Measurements from ENCODE around the gene CISD3.

CISD3 gene

GRCh38 chr17:38746004-38746848 is 16.1 kb downstream of the CISD3 start:
- DNase-seq = no peak

DNA sequence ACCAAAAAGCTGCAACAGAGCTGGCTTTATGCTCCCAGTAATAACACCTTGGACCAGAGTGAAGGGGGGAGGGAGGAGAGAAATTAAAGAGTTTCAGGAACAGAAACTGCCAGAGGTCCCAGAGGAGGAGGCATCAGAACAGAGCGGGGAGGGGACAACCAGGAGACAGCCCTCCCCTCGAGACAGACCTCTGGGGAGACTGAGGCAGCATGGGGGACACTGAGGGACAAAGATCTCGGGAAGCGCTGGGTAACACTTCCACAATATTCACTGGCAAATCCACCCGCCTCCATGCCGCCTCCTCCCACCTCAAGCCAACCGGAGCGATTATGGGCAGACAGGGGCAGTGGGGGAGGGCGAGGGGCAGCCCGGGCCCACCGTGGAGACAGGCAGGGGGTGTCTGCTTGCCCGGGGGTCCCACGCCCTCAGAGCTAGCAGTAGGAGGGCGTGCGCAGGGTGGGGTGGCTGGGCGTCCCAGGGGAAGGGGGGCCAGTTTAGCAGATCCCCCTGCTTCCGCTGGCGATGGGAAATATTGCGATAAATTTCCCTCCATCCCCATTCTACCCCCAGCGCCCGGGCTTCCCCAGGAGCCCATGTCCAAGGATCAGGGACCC is 16.8 kb downstream of the CISD3 start:
- peak; percentile 15 for DNase-seq

- no peak for DNase-seq
Observed at GRCh38 chr17:38747463-38748148, 17.5 kb downstream of the CISD3 start.

DNA sequence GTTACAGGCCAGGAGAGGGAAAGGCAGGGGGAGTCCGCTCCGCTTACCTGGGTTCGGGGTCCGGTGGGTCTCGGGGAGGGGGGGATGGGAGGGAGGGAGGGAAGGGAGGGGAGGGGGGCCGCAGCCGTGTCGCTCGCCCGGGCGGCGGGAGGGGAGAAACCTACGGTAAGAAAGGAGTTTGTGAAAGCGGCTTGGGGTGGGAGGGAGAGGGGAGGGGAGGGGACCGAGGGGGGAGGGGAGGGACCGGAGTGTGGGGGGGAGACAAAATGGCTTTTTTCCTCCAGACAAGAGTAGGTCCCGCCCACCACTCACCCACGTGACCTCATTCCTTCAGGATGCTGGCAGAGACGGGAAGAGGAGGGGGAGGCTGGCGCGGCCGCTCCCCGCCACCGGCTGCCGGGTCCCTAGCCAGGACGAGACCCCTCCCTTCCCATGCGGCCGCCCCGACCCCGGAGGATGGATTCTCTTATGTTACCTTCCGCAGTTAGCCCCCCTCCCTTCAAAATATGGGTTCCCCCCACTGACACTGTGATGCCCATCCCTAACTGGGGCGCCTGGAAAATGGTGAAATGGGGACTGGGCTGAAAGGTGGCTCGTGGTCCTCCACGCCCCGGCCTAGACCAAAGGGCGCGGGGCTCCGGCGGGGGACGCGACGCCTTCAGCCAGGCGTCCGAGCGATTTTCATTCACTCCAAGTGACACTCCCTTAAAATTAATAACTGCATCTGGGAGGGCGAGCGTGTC is 18.2 kb downstream of the CISD3 start, which contains the start of gene PCGF2:
Gene PCGF2, minus strand, starts transcription at position 188 of the 743 bp plus-strand sequence. CDS start 7,934 bp downstream, outside the sequence.
- DNase-seq = peak; percentile 85

DNA sequence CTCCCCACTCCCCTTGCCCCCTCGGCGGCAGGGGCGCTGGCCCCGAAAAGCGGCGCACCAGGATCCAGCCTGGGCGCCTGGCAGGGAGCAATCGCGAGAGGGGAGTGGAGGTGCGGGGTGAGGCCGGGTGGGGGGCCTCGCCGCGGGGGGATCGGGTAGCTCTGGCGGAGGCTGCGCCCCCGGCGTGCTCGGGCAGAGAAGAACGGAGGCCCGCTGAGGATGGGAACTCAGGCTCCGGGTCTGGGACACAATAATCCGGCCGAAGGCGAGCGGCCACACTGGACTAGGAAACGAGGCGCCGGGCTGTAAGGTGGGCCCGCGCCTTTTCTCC is 18.7 kb downstream of the CISD3 start:
- no peak for DNase-seq

DNA sequence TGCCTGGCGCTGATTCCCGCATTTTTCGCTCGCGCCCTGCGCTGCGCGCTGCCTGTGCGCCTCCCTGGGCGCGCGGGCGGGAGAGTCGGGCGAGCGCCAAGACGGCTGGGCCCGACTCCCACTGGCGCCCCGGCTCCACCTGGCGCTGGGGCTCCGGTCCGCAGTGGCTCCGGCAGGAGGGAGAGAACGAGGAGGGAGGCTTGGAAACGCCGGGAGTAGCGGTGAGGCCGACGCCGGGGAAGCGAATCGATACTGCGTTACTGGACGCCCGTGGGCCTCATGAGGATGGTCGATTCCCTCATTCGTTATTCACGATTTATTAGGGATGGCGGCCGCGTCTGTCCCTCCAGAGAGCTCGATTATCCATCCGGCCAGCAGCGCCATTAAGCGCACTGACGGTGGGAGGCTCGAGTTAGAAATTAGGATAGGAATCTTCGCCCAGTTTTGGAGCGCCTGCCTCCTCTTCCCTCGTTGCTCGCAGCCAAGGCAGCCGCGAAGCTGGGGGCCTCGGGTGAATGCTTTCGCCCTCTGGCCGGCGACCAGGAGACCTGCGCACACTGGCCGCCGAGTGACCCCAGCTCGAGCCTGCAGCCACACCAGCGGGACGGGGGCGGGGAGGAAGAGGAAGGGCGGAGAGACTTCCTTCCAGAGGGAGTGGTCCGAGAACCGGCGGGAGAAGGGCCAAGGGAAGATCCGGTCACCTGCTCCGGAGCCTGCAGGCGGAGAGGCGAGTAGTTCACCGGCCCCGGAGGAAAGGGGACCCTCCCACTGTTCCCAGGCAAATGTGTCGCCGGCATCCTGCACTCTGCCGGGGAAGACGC is 19.3 kb downstream of the CISD3 start:
- DNase-seq = peak; percentile 77

GRCh38 chr17:38750044-38750311 is 19.8 kb downstream of the CISD3 start:
- no peak for DNase-seq

GRCh38 chr17:38750312-38751121 is 20.4 kb downstream of the CISD3 start:
- DNase-seq = peak; percentile 67

GRCh38 chr17:38751144-38751807 is 21.1 kb downstream of the CISD3 start:
- DNase-seq = peak; percentile 84

DNA sequence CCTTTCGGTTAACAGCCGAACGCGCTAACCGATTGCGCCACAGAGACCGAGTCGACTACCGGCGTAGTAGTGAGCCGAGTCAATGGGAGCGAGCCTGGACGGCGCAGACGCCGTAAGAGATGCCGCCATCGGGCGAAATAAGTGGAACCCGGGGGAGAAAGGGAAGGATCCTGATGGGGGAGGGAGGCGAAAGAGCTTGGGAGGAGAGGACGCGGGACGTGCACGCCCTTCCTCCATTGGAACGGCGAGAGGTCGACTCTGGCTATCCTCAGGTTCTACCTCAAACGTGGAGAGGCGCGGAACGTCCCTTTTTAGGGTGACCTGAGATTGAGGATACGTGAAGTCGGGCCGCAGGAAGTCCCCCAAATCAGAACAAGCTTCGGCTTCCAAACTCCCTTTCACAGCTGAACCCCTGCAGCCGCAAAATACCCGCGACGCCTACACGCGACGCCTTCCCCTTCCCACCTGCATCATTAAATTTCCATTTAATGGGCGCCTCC is 21.7 kb downstream of the CISD3 start:
- DNase-seq = peak; percentile 84

DNA sequence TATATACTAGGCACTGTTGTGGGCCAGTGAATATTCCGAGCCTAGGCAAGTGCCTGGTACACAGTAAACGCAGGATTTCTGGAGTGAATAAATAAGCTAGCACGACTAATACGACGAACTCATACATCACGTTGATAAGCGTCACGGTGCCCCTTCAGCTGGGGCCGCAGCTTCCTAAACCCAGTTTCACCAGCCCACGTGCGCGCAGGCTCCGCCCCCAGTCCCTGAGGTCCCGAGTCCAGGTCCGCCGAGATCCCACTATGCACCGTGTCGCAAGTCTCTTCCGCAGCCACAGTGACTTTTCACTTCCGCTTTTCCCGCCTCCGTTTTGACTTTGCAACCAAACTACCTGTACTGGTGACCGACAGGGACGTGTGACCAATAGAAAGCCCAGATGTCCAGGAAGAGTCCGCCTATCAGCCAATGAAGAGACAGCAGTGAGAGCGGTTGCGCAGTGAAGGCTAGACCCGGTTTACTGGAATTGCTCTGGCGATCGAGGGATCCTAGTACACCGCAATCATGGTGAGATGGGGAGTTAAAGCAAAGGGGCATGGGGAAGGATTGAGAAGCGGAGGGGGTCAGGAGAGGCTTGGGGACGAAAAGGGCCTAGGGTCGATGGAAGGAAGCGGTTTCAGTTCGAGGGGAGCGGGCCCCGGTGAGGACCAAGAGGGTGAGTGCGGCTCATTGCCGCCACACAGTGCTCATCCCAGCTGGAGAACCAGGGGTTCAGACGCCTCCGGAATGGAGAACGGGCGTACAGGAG is 22.3 kb downstream of the CISD3 start, which contains the start of gene PSMB3:
Gene PSMB3, plus strand, starts transcription at position 434 of the 763 bp plus-strand sequence. Its CDS starts 86 bp downstream, at position 520.
- DNase-seq = peak; percentile 98

DNA sequence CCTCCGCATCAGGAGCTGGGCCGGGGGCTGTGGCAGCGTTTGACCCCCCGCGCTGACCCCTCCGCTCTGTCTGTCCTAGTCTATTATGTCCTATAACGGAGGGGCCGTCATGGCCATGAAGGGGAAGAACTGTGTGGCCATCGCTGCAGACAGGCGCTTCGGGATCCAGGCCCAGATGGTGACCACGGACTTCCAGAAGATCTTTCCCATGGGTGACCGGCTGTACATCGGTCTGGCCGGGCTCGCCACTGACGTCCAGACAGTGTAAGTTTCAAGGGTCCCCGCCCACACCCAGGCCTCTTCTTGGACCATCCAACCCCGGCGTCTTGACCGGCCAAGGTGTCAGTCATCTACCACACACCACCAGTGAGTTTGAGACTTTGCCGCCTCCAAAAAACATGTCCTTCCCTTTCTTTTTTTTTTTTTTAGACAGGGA is 22.9 kb downstream of the CISD3 start:
- no peak for DNase-seq

GRCh38 chr17:38761612-38762011 is 31.5 kb downstream of the CISD3 start:
- DNase-seq = no peak

DNA sequence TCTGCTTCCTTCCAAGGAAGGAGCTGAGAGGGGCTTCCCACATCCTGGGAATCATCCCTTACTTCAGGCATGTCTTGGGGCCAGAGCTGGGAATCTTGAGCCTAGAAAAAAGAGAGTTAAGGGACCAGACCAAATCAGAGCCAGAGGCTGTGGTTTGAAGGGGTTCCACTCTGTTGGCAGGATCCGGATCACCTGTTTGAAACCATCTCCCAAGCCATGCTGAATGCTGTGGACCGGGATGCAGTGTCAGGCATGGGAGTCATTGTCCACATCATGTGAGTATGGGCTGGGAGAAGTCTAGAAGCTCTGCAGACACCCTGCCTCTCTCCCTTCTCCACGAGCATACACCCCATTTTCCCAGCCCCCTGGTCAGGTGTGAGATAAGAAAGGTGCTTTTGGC is 32.1 kb downstream of the CISD3 start:
- no peak for DNase-seq

- no peak for DNase-seq
Observed at GRCh38 chr17:38766341-38766740, 36.2 kb downstream of the CISD3 start.

- no peak for DNase-seq
Observed at GRCh38 chr17:38768417-38768816, 38.3 kb downstream of the CISD3 start.

- DNase-seq = no peak
Observed at GRCh38 chr17:38773258-38773657, 43.1 kb downstream of the CISD3 start.

- DNase-seq = no peak
Observed at GRCh38 chr17:38777641-38778250, 47.6 kb downstream of the CISD3 start.

Measured in NCI-H510A treated with DMSO at 0.1 percent for 48 hours (cell line).